OCI-LY3 (cell line): Measurements from ENCODE around the gene NTPCR.

Source experiments
- CTCF ChIP-seq: fragments of 200-600, 300-600 bp; sonication (generic); IDR thresholded peaks from 2 replicates; pipeline ENCODE4 v1.5.1; 2014; ENCODE audit warnings: antibody characterized with exemption, low read length, low read depth
- EZH2phosphoT487 ChIP-seq: fragments of 200-600 bp; shearing (Covaris generic); IDR thresholded peaks from 2 replicates; pipeline ENCODE4 v1.6.1; 2018; ENCODE audit warnings: antibody characterized with exemption, mixed run types, low read depth

DNA sequence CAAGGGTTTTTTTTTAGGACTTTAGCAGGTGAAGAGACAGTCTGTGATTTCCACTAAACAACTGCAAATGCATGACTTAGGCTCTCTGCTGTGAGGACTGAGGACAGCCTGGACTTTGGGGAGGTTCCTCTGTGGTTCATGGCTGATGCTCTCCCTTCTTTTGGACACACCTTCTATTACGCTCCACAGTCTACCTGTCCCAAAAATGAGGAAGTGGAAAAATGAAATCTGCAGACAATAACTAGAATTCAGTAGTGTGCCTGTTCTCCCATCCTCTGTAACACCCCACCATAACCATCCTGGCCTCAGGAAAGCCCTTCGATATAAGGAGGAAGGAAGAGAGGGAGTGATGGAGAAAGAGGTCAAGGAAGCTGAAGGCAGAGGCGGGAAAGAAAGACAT is 68.7 kb downstream of the NTPCR start:
- no peak for TF ChIP-seq CTCF
- TF ChIP-seq EZH2phosphoT487: no peak
